GM12878 (cell line): Measurements from ENCODE around the gene INHBB.

ENCODE experiments used
- CTCF ChIP-seq, 3 experiments: IDR thresholded peaks in 2 of 3; conservative IDR thresholded peaks in 1 of 3; 2 replicates each; pipeline ENCODE4 v1.5.1; 2011; ENCODE audit warnings: low read depth in 3 of 3, low read length in 3 of 3, mild to moderate bottlenecking in 3 of 3, control low read depth in 2 of 3, moderate library complexity in 2 of 3, inconsistent platforms in 1 of 3, mixed read lengths in 1 of 3; ENCODE audit not compliant: control insufficient read depth in 2 of 3, insufficient read depth in 1 of 3; ENCODE audit errors: extremely low read depth in 1 of 3
- EP300 ChIP-seq, 2 experiments: fragments of 150-350 bp in 1 of 2; IDR thresholded peaks; 2 replicates each; pipeline ENCODE4 v1.6.1; 2011 to 2012; ENCODE audit warnings: low read depth in 2 of 2, low read length in 2 of 2, borderline replicate concordance in 1 of 2, improper control_type of control experiment in 1 of 2, inconsistent platforms in 1 of 2; ENCODE audit not compliant: control insufficient read depth in 1 of 2
- GABPA ChIP-seq: IDR thresholded peaks from 2 replicates; pipeline ENCODE4 v1.6.1; 2014; ENCODE audit warnings: antibody characterized with exemption, low read depth, mild to moderate bottlenecking, inconsistent platforms
- NR2C1 ChIP-seq: fragments of 450-650 bp; IDR thresholded peaks from 2 replicates; pipeline ENCODE4 v1.6.1; 2017; ENCODE audit warnings: antibody characterized with exemption, mild to moderate bottlenecking, moderate library complexity
- RCOR1 ChIP-seq: conservative IDR thresholded peaks from 2 replicates; pipeline ENCODE4 v1.6.1; 2012; ENCODE audit warnings: low read depth, low read length, improper control_type of control experiment
- USF1 ChIP-seq: IDR thresholded peaks from 2 replicates; pipeline ENCODE4 v1.6.1; 2011; ENCODE audit warnings: borderline replicate concordance, low read depth, mild to moderate bottlenecking, moderate library complexity, mixed read lengths, low read length; ENCODE audit not compliant: insufficient read depth; ENCODE audit errors: extremely low read length

DNA sequence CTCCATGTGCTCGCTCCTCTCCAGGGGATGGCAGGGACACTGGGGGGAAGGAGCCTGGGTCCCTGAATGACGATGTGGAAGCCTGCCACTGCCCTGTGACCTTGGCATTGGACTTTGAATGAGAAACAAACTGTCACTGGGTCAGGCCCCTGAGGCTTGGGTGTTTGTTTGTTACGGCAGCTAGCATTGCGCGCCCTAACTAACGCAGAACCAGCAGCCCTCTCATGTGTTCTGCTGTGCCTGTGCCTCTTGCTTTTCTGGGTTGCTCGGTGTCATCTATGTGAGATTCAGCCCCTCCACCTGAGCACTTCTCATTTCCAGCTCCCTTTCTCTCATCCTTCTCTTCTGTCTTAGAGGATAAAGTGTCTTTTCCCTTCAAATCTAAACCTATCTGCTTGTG lies 23.6 kb upstream of the INHBB start:
- TF ChIP-seq USF1 (no peak), RCOR1 (no peak), GABPA (no peak), EP300 (IDR thresholded peaks at IDR 0.05; ENCODE audit: borderline replicate concordance in 1 of 2, control insufficient read depth in 1 of 2, low read depth in 2 of 2, low read length in 2 of 2) (no peak), CTCF (IDR thresholded peaks at IDR 0.05 in 2 of 3, conservative IDR thresholded peaks at IDR 0.05 in 1 of 3; ENCODE audit: control insufficient read depth in 2 of 3, extremely low read depth in 1 of 3, insufficient read depth in 1 of 3, low read depth in 3 of 3, low read length in 3 of 3) (no peak), NR2C1 (no peak)
